GM18517 (cell line): ENCODE data around the gene ZNF547.
"Not testable (repeated sequence)": the region's sequence is repeated elsewhere in the genome, so short reads cannot be mapped to it uniquely, and the experiment has no call there.

Experiments used
- ATAC-seq: cut with Tn5 transposase; IDR thresholded peaks from one replicate; pipeline ENCODE4 v1.9.1; 2021; ENCODE audit warnings: mild to moderate bottlenecking, moderate library complexity; ENCODE audit not compliant: unreplicated experiment

The ZNF547 gene

DNA sequence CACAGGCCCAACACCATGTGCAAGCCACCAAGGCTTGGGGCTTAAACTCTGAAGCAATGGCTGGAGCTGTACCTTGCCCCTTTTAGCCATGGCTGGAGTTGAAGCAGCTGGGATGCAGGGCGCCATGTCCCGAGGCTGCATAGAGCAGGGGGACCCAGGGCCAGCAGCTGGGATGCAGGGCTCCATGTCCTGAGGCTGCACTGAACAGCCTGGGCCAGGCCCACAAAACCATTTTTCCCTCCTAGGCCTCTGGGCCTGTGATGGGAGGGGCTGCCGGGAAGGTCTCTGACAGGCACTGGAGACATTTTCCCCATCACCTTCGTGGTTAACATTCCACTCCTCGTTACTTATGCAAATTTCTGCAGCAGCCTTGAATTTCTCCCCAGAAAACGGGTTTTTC is 10.8 kb downstream of the ZNF547 start:
- no peak for ATAC-seq

DNA sequence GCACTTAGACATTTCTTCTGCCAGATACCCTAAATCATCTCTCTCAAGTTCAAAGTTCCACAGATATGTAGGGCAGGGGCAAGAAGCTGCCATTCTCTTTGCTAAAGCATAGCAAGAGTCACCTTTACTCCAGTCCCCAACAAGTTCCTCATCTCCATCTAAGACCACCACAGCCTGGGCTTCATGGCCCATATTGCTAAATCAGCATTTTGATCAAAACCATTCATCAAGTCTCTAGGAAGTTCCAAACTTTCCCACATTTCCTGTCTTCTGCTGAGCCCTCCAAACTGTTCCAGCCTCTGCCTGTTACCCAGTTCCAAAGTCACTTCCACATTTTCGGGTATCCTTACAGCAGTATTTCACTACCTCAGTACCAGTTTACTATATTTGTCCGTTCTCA is 11.3 kb downstream of the ZNF547 start:
- not testable (repeated sequence) for ATAC-seq

DNA sequence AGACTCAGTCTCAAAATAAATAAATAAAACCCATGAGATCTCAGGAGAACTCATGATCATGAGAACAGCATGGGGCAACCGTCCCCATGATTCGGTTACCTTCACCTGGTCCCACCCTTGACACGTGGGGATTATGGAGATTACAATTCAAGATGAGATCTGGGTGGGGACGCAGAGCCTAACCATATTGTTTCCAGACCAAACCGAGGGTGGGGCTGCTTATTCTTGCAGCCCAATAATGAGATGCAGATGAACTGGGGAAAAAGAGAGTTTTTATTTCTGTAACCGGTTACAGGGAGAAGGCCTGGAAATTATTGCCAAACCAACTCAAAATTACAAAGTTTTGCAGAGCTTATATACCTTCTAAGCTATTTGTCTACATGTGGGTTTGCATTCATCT is 12.8 kb downstream of the ZNF547 start:
- ATAC-seq = no peak

DNA sequence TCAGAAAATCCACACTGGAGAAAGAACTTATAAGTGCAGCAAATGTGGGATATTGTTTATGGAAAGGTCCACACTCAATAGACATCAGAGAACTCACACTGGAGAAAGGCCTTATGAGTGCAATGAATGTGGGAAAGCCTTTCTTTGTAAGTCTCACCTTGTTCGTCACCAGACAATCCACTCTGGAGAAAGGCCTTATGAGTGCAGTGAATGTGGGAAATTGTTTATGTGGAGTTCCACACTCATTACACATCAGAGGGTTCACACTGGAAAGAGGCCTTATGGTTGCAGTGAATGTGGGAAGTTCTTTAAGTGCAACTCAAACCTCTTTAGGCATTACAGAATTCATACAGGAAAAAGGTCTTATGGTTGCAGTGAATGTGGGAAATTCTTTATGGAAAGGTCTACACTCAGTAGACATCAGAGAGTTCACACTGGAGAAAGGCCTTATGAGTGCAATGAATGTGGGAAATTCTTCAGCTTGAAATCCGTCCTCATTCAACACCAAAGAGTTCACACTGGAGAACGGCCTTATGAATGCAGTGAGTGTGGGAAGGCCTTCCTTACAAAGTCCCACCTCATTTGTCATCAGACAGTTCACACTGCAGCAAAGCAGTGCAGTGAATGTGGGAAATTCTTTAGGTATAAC is 14.3 kb downstream of the ZNF547 start:
- no peak for ATAC-seq

DNA sequence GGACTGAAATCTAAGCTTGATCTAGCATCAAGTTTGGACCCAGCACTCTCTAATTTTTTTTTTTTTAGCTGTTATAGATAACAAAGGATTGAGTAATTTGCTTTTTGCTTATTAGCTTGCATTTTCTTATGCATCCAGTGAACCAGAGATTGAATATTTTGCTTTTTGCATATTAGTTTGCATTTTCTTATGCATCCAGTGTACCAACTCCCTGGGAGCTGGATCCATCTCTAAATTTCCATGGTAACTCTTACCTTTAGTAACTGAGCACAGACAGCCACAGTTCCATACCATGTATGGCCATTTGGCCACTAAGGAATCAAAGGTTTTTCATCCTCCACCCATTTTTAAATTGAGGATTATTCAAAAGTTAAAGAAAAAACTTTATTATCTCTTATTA is 17.6 kb downstream of the ZNF547 start:
- ATAC-seq = no peak

DNA sequence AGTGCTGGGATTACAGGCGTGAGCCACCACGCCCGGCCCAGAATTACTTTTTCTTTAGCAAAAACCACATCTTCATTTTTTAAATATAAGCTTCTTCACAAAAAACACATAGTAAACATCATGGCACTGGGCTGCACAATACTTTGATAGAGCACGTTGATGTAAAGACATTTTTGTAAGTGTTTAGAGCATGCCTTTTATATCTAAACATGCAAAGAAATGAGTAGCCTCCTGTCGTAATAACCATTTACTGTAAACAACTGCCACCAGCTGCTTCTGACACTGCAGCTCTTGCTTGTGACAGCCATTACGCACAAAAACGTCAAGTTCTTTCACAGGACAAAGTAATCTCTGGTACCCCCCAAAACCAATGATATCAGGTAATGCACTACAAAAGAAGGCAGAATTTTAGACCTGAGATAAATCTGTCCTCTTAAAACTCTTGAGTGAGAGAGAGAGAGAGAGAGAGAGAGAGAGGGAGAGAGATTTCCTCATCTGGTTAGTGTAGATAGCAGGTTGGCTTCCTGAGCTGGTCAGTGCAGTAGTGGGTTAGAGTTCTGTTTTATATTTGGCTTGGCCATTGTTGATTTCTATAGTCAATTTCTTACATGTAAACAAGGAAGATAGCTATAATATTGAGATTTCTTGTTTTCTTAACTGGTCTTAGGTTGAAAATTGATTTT is 19.6 kb downstream of the ZNF547 start:
- ATAC-seq = no peak

DNA sequence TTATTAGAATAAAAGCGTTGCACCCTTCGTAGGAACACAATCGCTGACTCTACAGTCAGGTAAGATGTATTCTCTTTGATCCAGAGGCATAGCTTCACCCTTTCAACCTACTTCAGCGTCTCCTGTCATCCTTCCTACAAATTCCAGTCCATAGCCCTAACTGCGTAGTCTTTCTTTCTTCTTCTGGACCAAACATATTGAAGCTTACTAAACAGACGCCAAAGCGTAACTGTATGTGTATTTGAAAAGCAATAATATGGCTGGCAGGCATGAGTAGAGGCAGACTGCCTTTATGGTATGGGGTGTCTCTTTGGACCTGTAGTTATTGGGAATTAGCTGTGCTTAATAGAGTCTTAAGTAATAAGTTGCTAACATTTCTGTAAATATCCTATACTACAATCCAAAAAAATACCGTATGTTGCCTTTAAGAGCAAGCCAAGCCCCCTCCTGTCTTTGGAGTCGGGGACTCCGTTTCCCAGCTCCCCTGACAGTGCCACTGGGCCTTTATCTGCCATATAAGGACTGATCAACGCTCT is 25.9 kb downstream of the ZNF547 start:
- ATAC-seq = no peak

DNA sequence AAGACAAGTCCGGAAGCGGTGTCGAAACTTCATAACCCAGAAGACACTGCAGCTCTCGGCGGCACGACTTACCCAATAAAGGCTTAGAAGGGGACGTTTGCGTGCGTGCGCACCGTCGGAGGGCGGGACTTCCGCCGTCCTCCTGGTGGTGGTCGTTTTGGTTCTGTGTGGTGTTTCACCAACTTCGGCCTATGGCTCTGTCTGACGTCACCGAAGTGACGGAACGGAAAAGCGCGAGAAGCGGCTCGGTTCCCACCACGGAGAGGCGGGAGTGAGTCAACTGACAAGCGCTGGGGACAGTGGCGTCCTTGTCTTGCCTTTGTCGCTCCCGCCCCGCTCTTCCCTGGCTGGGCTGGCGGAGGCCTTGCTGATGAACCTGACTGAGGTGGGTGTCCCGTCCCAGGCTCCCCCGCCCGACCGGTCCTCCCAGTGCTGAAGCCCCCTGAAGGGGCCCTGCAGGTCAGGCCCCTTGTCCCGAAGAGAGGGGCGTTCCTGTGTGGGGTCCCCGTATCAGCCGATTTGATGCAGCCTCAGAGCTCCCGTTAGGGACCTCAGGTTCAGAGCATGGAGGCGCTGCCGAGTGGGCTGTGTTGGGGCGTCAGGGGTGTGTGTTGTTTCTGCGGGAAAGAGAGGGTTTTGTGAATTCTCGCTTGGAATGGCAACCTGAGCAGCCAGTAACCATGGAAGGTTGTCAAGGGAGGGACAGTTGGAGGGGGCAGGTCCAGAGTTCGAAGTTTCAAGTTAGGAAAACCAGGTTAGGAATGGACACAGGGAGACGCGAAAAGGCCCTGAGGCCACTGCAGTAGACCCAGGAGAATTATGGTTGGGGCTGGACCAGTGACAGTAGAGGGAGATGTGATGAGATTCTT is 26.6 kb downstream of the ZNF547 start, which contains the start of gene ZNF548:
ZNF548 (plus strand) TSS at position 125 of the 869 bp plus-strand sequence; CDS start at position 371, 246 bp downstream.
- ATAC-seq = peak; percentile 97

DNA sequence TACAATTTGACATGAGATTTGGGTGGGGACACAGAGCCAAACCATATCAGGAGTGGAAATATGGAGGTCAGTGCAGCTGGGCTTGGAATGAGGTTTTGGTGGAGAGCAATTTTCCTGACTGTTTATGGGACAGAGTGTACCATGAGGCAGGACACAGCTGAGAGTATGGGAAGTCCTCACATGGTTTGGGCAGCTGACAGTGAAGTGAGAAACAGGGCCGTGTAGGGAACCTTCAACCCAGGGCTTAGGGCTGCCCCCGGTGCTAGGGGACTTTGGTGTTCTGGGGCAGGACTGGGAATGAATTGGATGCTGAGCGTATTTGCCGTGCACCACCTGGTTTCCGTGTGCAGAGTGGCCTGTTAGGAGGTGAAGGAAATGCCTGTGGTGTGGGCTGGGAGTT is 32.4 kb downstream of the ZNF547 start:
- ATAC-seq = no peak

DNA sequence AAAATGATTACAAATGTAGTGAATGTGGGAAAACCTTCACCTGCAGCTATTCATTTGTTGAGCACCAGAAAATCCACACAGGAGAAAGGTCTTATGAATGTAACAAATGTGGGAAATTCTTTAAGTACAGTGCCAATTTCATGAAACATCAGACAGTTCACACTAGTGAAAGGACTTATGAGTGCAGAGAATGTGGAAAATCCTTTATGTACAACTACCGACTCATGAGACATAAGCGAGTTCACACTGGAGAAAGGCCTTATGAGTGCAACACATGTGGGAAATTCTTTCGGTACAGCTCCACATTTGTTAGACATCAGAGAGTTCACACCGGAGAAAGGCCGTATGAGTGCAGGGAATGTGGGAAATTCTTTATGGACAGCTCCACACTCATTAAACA is 35.5 kb downstream of the ZNF547 start:
- no peak for ATAC-seq

DNA sequence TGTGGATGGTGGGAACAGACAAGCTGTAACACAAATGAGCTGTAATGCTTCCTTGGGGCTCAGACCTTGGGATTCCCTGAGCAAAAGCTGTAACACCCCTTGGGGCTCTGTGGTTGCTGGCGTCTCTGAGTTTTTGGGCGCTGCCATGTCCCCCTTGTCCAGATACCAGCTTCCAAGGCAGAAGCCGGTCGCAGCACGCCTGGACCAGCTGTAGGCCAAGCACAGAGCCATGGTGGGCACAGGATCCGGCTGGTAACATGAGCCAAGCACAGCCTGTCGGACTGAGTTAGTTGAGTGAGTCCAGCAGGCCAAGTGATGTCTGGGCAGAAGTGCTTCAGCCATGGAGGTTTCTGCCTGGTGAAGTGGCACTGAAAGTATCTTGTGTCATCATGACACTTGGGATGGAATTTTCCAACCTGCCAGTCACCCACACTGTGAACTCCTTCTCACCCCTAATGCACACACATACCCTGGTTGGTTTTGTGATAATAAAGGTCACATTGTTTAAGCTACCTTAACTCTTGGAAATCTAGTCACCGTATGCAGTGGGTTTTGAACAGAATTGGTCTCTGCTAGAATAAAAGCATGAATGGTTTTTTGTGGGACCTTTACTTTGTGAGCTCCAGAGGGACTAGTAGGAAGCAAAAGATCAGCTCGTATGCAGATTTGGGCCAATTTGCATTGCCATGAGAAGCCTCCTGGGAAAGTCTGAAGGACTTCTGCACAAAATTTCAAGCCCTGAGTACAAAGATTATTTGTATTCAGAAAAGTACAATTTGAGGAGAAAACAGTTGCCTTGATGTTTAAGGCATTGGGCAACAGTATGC is 40.6 kb downstream of the ZNF547 start:
- no peak for ATAC-seq

DNA sequence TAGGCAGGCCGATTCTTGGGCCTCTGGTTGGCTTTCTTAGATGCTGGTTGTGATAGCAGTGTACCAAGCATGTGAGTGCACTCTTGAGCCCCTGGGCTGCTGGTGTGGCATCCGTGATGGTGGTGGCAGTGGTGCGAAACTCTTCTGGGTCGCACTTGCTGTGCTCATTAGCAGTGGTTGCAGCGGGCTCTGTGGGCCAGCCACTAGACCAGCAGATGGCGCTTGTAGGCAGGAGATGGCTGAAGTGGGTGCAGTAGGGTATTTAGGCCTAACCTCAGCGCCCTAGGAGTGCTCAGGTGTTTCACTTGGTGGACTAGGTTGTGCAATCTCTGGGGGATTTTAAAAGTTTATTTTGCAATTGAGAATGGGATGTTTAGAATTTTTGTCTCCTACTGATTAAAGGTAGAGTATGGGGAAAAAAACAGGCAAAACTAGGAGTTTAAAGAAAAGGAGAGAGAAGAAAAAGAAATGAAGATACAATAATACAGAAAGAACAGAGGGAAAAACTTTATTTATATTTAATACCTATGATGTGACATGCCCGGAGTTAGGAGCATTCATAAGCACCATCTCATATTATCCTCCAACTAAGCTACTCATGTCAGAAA is 43.3 kb downstream of the ZNF547 start:
- no peak for ATAC-seq

DNA sequence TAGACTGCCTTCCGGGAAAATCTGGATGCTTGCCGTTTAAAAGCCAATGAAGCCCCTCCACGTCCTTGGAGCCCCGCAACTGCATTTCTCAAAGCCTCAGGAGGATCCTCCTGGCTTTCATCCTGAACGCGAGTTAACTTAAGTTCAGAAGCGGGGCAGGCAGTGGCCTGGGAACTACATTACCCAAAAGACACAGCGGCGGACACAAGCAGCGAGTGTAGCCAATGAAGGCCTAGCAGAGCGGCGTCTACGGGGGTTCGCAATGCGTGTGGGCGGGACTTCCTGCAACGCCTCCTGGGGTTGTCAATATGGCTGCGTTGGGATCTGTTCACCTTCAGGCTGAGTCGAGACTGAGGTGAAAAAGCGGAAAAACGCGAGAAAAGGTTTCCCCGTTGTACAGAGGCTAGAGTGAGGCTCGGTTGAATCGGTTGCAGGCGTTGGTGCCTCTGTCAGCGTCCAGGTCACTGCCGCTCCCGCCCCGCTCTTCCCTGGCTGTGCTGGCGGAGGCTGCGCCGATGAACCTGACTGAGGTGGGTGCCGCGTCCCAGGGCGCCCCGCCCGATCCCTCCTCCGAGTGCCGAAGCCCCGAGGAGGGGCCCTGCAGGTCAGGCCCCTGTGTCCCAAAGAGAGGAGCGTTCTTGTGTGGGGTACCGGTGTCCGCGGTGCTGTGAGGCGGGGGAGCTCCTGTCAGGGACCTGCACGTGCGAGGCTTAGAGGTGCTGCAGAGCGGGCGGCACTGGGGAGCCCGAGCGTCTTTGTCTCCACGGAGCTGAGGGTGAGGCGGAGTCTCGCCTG is 47.7 kb downstream of the ZNF547 start, which contains the start of gene ZNF17:
ZNF17 (plus strand) TSS at position 285 of the 795 bp plus-strand sequence. CDS start 2,455 bp downstream, outside the sequence.
- ATAC-seq = peak; percentile 94

DNA sequence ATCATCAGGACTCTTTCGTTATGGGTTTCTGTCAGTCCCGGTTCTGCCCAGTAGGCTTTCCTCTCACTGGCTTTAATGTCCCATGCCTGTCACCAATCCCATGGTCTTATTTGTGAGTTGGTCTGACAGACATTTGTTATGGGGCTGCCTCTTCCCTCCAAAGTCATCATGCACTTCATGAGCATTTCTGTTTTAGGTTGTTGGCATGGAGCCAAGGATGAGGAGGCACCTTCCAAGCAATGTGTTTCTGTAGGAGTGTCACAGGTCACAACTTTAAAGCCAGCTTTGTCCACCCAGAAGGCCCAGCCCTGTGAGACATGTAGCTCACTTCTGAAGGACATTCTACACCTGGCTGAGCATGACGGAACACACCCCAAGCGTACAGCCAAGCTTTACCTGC is 56.1 kb downstream of the ZNF547 start:
- no peak for ATAC-seq

DNA sequence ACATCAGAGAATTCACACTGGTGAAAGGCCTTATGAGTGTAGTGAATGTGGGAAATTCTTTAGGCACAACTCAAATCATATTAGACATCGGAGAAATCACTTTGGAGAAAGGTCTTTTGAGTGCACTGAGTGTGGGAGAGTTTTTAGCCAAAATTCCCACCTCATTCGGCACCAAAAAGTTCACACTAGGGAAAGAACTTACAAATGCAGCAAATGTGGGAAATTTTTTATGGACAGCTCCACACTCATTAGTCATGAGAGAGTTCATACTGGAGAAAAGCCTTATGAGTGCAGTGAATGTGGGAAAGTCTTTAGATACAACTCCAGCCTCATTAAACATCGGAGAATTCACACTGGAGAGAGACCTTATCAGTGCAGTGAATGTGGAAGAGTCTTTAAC is 57.7 kb downstream of the ZNF547 start:
- ATAC-seq = no peak
